GM13977 (cell line): ENCODE results near the gene PIK3R2.
"Not testable (repeated sequence)": the region's sequence is repeated elsewhere in the genome, so short reads cannot be mapped to it uniquely, and the experiment has no call there.

Source experiments
- DNase-seq: peaks from one replicate; pipeline ENCODE4 v3.0.0; 2012; ENCODE audit warnings: low spot score
- in situ Hi-C: fragments of 300-500 bp; cut with MboI; formaldehyde crosslinking; loops from one replicate; pipeline ENCODE4 v1.12.0; 2022; ENCODE audit warnings: low sequenced_read_pairs, low pct_unique_long_range_greater_than_20kb, mixed read lengths, inconsistent platforms; ENCODE audit not compliant: unreplicated experiment
- TF ChIP-seq, protein P1 (sequence below): IDR thresholded peaks from 2 replicates; pipeline ENCODE4 v1.5.1; 2012; ENCODE audit warnings: mild to moderate bottlenecking, control low read depth; ENCODE audit not compliant: insufficient read depth; ENCODE audit errors: extremely low read depth, missing control alignments

Gene PIK3R2

DNA sequence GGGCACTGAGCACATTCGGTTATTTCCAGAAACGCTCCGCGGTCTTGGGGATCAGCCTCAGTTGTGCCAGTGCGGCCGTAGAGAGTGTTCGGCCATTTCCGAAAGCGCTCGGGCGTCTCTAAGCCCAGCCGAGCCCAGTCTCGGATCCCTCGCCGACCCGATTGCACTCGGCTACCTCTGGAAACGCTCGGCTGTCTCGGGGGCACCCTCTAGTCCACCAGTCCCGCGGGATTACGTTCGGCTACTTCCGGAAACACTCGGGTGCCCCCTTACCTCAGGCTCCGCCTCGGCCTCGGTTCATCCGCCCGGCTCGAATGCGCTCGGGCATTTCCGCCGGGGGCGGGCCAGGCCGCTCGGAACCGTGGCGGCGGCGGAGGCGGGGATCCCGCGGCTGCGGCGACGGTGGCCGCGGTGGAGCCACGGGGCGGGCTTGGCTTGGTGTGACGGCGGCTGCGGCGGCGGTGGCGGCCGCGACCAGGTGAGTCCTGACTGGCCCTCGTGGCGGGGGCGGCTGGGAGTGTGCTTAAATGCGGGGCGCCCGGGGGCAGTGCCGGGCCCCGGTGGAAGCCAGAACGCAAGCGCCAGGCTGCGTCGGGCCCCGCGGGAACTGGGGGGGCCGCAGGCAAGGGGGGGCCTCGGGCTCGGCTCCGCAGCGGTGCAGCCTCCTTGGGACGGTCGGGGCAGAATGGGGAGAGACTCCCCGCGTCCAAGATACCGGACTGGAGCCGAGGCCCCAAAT lies at the start of gene PIK3R2:
TSS of gene PIK3R2 (plus strand) at position 347 of the 739 bp plus-strand sequence. CDS start 2,717 bp downstream, outside the sequence.
- DNase-seq: peak; percentile 100
- TF ChIP-seq, protein P1, sequence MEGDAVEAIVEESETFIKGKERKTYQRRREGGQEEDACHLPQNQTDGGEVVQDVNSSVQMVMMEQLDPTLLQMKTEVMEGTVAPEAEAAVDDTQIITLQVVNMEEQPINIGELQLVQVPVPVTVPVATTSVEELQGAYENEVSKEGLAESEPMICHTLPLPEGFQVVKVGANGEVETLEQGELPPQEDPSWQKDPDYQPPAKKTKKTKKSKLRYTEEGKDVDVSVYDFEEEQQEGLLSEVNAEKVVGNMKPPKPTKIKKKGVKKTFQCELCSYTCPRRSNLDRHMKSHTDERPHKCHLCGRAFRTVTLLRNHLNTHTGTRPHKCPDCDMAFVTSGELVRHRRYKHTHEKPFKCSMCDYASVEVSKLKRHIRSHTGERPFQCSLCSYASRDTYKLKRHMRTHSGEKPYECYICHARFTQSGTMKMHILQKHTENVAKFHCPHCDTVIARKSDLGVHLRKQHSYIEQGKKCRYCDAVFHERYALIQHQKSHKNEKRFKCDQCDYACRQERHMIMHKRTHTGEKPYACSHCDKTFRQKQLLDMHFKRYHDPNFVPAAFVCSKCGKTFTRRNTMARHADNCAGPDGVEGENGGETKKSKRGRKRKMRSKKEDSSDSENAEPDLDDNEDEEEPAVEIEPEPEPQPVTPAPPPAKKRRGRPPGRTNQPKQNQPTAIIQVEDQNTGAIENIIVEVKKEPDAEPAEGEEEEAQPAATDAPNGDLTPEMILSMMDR: no peak
- in situ Hi-C loops: no loop called here

DNA sequence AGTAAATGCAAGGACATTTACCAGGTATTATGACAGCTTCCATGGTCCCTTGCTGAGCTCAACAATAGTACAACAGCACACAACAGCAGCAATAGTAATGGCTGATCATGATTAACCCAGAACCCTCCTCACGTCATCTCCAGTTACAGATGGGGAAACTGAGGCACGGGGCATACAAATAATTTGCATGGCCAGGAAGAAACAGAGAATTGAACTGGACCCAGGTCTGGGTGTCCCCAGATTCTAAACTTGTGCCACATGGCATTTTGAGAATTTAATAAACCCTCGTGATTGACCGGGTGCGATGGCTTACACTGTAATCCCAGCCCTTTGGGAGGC lies 48.2 kb upstream of the PIK3R2 start:
- in situ Hi-C loops: no loop called here
- DNase-seq: no peak
- TF ChIP-seq, protein P1: no peak

DNA sequence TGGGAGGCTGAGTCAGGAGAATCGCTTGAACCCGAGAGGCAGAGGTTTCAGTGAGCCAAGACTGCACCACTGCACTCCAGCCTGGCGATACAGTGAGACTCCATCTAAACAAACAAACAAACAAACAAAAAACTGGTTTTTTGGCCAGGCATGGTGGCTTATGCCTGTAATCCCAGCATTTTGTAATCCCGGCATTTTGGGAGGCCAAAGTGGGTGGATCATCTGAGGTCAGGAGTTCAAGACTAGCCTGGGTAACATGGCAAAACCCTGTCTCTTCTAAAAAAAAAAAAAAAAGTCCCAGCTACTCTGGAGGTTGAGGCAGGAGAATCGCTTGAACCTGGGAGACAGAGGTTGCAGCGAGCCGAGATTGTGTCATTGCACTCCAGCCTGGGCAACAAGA lies 47.7 kb upstream of the PIK3R2 start:
- DNase-seq, in situ Hi-C loops: not testable (repeated sequence)

DNA sequence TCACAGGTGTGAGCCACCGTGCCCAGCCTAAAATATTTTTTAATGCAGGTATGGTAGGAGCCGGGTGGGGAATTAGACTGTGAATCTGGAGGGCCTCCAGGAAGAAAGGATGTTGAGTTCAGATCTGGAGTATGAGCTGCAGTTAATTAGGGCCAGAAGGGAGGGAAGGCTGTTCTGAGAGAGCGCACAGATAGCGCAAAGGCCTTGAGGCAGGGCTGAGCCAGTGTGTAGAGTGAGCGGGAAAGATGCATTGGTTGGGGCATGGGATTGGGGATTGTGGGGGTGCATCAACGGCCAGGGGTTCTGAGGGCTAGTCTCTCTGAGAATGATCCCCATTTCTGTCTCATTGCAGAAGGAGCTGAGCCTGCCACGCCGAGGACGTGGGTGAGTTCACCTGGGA lies 45.7 kb upstream of the PIK3R2 start:
- in situ Hi-C loops: no loop called here
- DNase-seq: no peak
- TF ChIP-seq, protein P1: no peak

DNA sequence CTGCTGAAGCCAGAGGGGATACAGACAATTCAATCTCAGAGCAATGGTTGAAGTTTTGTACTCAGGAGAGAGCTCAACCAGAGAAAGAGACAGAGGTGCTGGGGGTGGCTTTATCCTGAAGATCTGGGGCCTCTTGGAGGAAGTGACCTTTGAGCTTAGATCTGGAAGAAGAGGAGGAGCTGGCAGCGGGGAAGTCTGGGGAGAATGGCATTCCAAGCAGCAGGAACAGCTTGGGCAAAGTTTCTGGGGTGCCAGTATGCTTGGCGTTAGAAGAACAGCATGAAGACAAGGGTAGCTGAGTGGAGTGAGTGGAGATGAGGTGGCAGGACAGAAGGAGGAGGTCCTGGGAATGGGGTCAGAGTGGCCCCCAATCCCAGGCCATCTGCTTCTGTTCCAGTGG lies 44.1 kb upstream of the PIK3R2 start:
- in situ Hi-C loops: no loop called here
- TF ChIP-seq, protein P1: no peak
- no peak for DNase-seq

DNA sequence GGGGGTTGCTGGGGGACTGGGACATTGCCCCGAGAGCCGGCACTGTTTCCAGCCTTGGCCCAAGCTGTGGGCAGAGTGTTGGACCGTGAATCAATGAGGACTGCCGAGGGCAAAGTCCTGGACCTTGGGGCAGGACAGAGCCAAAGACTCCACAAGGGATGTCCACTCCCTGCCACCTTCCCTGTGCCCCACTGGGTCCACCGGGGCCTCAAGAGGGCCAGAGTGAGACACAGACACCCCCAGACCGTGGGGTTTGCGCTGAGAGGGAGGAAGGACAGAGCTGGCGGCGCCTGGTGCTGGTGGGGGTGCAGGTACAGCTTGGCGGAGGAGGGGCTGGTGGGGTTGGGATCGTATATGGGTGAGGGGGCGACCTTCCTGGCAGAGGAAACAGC lies 43.6 kb upstream of the PIK3R2 start:
- DNase-seq: no peak
- TF ChIP-seq, protein P1: no peak
- in situ Hi-C loops: no loop called here

DNA sequence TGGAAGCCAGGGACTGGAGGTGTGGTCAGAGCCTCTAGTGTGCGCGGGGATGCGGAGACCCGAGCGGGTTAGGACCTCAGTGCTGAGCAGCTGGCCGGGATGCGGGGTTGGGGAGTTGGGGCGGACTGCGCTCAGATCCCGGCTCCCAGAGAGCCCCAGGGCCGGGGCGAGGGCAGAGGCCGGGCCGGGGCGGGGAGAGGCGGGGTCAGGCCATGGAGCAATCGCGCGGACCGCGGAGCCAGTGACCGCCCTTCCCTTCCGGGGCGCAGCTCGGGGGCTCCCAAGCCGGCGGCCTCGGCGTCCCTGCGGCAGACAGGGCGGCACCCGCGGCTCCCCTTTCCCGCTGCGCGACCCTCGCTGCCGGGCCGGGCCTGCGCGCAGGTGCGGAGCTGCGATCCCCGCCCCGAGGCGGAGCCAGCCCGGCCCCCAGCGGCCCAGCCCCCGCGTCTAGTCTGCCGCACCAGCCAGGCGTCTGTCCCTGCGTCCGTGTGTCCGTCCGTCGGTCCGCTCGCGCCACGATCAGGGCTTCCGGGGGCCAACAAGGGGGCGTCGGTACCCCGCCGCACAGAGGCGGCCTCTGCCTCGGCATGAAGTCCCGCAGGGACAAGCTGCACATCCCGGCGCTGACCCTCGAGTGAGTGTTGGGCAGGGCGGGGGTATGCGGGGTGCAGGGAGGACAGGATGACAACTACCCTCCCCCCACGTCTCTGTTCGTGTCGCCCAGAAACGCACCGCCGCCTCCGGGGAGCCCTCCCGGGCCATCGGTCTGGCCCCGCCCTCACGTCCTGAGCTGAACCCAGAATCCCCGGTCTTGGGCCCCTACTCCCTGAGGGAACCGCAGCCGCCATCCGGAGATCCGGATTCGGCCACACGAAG lies 43.0 kb upstream of the PIK3R2 start:
- peak; percentile 76 for DNase-seq
- TF ChIP-seq, protein P1: no peak
- in situ Hi-C loops: no loop called here
